EL (cell line): Measurements from ENCODE around the gene CEACAM8.
"Not testable (repeated sequence)": the region's sequence is repeated elsewhere in the genome, so short reads cannot be mapped to it uniquely, and the experiment has no call there.

Experiments
- DNase-seq: peaks from one replicate; pipeline ENCODE4 v3.0.0-alpha.2; 2016

The CEACAM8 gene

DNA sequence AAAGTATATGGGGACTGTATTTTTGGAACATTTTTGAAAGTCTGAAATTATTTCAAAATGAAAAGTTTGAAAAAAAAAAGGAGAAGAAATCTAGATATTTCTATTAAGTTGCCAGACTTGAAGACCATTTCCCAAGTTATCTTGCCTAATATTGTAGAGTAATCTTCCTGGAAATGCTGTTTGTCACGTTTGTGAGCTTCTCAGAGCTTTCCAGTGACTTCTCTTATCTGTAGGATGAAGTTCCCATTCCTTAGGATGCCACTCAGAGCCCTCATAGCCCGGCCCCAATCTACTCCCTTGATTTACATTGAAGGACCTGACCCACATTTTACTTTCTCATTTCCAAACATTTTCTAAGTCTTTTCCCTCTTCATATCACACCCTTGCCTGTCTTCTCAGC, 23.6 kb downstream of the CEACAM8 start:
- no peak for DNase-seq

GRCh38 chr19:42569193-42569592, 25.5 kb downstream of the CEACAM8 start:
- DNase-seq: no peak

GRCh38 chr19:42568006-42568405, 26.7 kb downstream of the CEACAM8 start:
- no peak for DNase-seq

GRCh38 chr19:42567567-42567966, 27.2 kb downstream of the CEACAM8 start:
- no peak for DNase-seq

- DNase-seq: peak; percentile 42
Measured at GRCh38 chr19:42563352-42564210, 31.1 kb downstream of the CEACAM8 start.

DNA sequence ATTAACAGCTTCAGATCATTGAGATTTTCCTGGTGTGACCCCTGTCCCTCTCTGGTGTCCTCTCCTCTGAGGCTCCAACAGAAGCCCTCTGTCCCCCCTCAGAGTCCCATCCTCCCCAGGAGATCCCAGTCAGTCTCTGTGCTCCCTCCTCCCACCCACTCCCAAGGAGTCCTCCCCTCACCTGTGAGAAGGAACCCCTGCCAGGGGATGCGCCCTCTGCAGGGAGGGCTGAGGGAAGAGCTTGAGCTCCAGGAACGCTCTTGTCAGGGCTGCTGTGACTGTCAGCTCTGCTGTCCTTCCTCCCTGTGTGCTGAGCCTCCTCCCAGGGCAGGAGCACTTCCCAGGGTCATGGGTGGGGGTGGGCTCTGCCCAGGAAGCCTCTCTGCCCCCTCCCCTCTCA, 33.2 kb downstream of the CEACAM8 start:
- DNase-seq: no peak

DNA sequence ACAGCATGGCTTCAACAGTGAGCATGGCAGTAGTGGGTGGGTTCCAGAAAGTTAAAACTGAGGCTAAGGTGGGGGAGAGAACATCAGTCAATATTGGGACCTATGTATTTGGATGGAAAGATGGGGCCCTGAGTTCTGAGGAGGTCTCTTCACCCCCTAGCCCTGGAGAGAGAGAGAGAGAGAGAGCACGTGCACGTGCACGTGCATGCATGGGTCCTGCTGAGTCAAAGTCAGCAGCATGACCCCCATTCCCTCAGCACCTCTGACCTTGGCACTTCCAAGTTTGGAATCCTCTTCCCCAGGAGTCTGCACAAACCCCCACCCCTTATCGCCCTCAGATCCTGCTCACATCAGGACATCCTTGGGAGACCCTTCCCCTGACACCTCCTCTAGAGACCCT, 34.0 kb downstream of the CEACAM8 start:
- no peak for DNase-seq

DNA sequence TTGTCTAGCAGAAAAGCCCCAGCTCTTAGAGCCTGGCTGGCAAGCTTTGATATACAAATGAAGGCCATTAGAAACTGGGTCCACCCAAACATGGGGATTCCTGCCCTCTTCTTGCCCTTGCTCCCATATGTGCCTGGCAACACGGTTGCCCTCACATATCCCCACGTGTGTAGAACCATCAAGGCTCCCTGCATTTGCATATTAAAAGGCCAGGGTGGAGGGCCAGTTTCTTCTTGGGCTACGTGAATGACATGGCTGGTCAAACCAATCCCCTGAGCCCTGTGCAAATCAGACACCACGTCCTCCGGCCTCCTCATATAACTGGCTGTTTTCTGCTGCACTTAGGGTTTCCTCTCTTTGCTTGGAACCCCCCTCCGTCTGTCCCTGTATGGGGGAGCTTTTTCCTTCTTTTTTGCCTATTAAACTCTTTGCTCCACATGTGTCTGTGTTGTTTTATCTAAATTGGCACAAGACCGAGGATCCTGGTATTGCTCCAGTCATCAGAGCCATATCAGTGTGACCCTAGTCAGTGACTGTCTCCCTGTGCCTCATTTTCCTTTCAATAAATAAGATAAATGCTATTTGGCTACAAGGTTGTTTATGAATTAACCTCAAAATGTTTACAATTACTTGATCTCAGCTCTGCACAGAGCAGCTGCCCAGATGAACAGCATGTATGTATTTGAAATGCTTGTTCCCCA, 36.1 kb downstream of the CEACAM8 start:
- no peak for DNase-seq

DNA sequence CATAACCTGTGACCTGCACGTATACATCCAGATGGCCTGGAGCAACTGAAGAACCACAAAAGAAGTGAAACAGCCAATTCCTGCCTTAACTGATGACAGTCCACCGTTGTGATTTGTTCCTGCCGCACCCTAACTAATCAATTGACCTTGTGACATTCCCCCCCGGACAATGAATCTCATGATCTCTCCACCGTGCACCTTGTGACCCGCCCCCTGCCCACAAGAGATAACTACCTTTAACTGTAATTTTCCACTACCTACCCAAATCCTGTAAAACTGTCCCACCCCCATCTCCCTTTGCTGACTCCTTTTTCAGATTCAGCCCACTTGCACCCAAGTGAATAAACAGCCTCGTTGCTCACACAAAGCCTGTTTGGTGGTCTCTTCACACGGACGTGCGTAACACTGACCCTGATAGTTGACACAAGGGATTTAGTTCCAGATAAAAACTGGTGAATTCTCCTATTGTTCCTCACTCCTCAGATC, 37.3 kb downstream of the CEACAM8 start:
- not testable (repeated sequence) for DNase-seq

DNA sequence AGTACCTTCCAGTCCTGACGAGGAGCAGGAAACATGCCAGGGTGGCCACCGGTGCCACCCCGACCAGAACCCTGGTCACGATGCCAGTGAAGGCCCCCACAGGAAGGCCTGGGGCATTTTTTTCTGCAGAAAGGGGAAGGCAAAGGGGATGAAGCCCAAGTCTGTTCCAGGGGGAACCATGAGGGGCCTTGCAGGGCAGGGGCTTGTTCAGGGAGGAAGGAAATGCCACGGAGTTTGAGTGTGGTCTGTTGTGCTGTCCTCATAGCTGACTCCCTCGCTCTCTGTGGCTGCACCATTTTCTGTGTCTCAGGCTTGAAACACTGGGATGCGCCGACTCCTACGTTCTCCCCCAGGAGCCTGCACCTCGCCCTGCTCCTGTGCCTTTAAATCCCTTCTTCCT, 38.9 kb downstream of the CEACAM8 start:
- DNase-seq: no peak

DNA sequence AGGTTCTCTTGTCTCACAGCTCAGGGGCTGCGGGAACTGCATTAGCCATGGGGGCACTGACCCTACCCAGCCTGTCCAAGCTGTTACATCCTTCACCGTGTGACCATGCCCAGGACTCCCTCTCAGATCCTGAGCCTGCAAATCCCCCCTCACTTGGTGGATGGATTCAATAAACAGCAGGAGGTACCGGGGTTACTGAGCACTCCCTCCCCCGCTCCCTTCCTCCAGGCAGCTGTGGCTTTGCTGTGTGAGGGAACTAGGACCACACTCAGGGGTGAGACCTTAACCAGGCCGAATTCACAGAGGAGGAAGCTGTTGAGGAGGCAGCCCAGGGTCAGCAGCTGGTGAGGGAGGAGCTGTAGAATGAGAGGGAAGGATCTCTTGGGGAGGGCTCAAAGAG, 39.4 kb downstream of the CEACAM8 start:
- no peak for DNase-seq

DNA sequence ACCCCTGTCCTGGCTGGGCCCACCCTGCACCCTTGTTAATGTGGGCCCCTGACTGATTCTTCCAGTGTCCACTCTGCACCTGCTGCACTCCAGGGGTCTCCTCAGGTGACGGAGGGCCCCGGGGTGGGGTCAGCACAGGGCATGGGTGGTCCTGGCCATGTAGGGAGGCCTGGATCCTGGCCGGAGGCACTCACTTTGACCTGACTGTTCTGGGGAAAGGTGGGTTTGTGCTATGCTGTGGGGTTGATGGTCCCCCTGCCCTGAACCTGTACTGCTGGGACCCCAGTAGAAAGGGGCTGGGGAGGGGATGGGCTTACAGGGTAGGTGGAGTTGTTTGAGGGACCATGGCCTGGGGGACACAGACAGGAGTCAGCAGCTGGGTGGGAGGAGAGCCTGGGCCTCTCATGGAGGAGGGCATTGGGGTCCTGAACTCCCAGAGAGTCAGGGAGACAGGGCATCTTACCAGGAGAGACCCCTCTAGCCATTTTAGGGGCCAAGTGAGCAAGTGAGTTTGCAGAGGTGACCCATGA, 40.6 kb downstream of the CEACAM8 start:
- no peak for DNase-seq

GRCh38 chr19:42553292-42554045, 41.3 kb downstream of the CEACAM8 start:
- peak; percentile 83 for DNase-seq

DNA sequence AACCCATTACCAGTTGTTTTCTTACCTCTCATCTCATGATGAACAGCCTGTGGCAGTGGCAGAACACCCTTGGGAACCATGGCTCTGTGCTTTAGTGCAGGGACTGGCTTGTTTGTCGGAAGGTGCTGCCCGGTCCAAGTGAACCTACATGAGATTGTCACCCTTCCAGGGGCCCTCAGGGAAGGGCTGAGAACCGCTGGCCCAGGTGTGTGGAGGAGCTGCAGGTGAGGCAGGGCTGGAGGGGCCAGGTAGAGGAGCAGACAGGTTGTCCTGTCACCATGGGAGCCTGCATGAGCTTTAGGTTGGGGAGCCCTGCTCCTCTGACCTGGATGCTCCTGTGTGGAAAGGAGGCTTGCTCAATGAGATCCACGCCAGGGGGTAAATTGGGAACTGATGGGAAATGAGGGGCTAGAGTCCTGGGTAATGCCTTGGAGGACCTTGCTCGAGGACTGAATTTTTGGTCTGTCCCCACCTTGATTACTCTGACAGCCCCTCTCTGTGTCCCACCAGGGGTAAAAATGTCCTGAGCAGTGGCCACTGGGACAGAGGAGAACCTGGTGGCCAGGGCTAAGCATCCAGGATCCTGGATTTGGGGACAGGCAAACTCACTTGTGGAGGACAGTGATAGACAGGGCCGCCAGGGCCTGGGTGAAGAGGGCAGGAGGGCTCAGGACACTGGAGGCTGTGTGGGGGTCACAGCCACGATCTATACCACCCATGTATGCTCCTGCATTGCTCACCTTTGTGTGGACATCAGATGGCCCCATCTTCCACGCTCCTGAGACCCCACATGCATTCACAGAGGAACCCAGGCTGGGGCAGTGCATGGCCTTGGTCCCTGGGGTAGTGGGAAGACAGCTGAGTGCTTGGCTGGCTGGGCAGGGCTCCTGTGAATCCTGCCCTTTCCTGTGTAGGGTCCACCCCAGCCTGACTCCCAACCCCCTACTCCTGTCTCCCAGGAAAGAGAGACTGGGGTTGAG, 42.3 kb downstream of the CEACAM8 start:
- DNase-seq: no peak

DNA sequence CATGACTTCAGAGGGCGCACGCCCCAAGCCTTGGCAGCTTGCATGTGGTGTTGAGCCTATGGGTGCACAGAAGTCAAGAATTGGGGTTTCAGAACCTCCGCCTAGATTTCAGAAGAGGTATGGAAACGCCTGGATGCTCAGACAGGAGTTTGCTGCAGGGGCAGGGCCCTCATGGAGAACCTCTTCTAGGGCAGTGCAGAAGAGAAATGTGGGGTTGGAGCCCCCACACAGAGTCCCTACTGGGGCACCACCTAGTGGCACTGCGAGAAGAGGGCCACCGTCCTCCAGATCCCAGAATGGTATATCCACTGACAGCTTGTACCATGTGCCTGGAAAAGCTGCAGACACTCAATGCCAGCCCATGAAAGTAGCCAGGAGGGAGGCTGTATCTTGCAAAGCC, 44.2 kb downstream of the CEACAM8 start:
- not testable (repeated sequence) for DNase-seq

- DNase-seq: not testable (repeated sequence)
Measured at GRCh38 chr19:42549067-42549466, 45.7 kb downstream of the CEACAM8 start.

DNA sequence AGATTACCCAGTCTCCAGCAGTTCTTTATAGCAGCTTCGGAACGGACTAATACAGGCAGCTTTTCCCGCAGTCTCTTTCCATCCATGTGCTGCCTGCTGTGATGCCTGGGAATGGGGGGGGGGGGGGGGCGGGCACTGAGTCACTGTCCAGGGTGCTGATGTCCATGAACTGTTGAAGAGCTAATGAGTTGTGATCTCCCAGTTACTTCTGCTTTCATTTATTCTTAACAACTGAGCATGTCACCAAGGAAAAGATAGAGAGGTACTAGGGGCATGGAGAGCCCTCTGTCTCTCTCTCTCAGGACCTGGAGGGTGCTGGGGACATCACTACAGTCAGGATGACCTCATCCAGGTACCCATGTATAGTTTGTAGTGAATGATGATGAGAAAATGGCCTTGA, 46.2 kb downstream of the CEACAM8 start:
- no peak for DNase-seq

DNA sequence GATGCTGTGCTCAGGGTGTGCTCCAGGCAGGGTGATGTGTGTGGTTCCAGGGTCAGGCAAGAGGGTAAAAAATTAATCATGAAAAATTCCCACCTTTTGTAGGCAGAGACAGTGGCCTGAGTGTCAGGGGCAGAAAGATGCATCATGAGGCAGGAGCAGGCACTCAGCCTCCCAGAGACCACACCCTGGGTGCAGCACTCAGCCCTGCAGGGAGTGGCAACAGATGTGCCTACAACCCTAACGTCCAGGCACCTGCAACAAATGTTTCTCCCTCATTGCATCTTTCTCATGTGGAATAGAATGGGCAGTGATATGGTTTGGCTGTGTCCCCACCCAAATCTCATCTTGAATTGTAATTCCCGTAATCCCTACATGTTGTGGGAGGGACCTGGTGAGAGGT, 46.8 kb downstream of the CEACAM8 start:
- no peak for DNase-seq

DNA sequence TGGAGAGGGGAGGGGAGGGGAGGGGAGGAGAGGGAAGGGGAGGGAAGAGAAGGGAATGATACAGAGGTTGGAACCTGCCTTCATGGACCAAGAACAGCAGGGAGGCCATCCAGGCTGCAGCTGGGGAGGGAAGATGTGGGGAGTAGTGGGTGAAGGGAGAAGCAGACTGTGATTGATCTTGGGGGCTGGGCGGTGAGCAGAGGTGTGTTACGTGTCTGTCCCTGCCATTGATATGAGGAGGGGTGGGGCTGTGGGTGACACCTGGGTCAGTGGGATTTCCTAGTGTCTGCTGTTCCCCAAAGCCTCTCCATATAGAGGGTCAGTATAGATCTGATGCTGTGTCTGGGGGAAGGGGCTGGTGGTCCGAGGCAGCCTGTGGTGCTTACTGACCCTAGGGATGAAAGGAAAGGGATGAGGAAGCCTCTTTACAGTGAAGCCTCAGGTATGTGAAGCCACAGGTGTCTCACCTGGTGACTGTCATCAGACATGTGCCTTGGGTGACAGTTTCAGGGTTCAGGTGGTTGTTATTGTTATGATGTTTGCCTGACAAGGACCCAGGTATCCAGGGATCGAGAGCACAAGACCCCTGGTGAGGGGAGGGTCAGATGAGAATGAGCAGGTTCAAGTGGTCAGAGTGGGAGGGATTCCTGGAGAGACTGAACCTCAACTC, 47.8 kb downstream of the CEACAM8 start:
- DNase-seq: no peak

DNA sequence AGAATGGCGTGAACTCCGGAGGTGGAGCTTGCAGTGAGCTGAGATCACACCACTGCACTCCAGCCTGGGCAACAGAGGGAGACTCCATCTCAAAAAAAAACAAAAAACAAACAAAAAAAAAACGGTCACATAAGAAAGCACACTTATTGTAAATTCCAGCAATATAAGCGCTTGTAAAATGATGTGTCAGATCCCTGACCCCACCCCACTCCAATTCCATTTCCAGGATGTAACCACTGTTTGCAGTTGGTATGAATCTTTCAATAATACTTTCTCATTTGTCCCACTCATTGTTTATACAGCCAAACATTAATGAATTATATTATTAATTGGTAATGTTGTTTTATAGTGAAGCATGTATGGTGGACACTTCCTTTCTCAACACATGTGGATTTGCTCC, 50.6 kb downstream of the CEACAM8 start:
- DNase-seq: no peak

- no peak for DNase-seq
Measured at GRCh38 chr19:42542791-42543190, 51.9 kb downstream of the CEACAM8 start.
